GM12878 (cell line): ENCODE measurements around the gene ITGA3. TPM values are rescaled to one million over a fixed set of nuclear protein-coding genes. Genes with fewer than 3 reads are reported as not detected.

Source experiments
- ATAC-seq: fragments of 200-7000 bp; cut with Tn5 transposase; 3 replicates; pipeline ENCODE4 v1.9.1; 2020; ENCODE audit warnings: mild to moderate bottlenecking, moderate library complexity
- BruUV-seq: library from RNA; stranded (reverse); fragments of 400-500 nt; replicated peaks from 2 replicates; lab custom pipeline; 2021; lab: Mats Ljungman, UMichigan
- CTCF ChIA-PET: fragments of 300-600 bp; sonication (Branson Sonifier 250); formaldehyde crosslinking; extraction: SDS; loops from one replicate; lab custom pipeline; 2021; ENCODE audit warnings: inconsistent platforms; lab: Yijun Ruan, JAX
- POLR2A ChIA-PET: fragments of 350-600 bp; formaldehyde crosslinking; extraction: SDS; loops from one replicate; lab custom pipeline; 2021; ENCODE audit warnings: inconsistent platforms; lab: Charles Lee
- RAD21 ChIA-PET: fragments of 300-600 bp; sonication (Branson Sonifier 250); formaldehyde crosslinking; loops from one replicate; lab custom pipeline; 2023; ENCODE audit warnings: antibody characterized with exemption; ENCODE audit not compliant: unreplicated experiment; lab: Charles Lee
- SMC1A ChIA-PET: fragments of 300-600 bp; sonication (Branson Sonifier 250); formaldehyde crosslinking; loops from one replicate; lab custom pipeline; 2023; ENCODE audit not compliant: unreplicated experiment, uncharacterized antibody; lab: Charles Lee
- DNase-seq: peaks from one replicate; pipeline ENCODE4 v3.0.0-alpha.2; 2011; ENCODE audit warnings: low read depth, low spot score
- FAIRE-seq: peaks from 3 replicates; lab custom pipeline; 2011; peaks lifted over from hg19 to GRCh38; lab: Jason Lieb, UNC
- H2AFZ ChIP-seq: 2 replicates; pipeline ENCODE4 v1.6.0; 2011; ENCODE audit warnings: low read depth, low read length, control low read depth; ENCODE audit not compliant: control insufficient read depth
- H3K27ac ChIP-seq: 2 replicates; pipeline ENCODE4 v1.5.1; 2011; ENCODE audit warnings: control low read depth; ENCODE audit not compliant: control insufficient read depth, insufficient read depth
- H3K27me3 ChIP-seq, 2 experiments: replicated peaks in 1 of 2; 2 replicates each; pipeline versions ENCODE4 v1.6.0 to v1.6.1; 2011; ENCODE audit warnings: low read length in 1 of 2; ENCODE audit not compliant: control insufficient read depth in 2 of 2, insufficient read depth in 2 of 2
- H3K36me3 ChIP-seq, 2 experiments: 2 replicates each; pipeline ENCODE4 v1.5.1; 2011; ENCODE audit warnings: low read length in 1 of 2; ENCODE audit not compliant: control insufficient read depth in 2 of 2, insufficient read depth in 2 of 2
- H3K4me1 ChIP-seq: 2 replicates; pipeline ENCODE4 v1.6.1; 2011; ENCODE audit warnings: mild to moderate bottlenecking, low read length, moderate library complexity, mixed read lengths; ENCODE audit not compliant: control insufficient read depth, insufficient read depth
- H3K4me2 ChIP-seq: 2 replicates; pipeline ENCODE4 v1.6.0; 2011; ENCODE audit warnings: control low read depth; ENCODE audit not compliant: control insufficient read depth, insufficient read depth
- H3K4me3 ChIP-seq: fragments of 200-600 bp; sonication (generic); 2 replicates; pipeline ENCODE4 v1.5.1; 2016
- H3K79me2 ChIP-seq: 2 replicates; pipeline ENCODE4 v1.6.0; 2011; ENCODE audit warnings: low read length; ENCODE audit not compliant: control insufficient read depth, insufficient read depth
- H3K9ac ChIP-seq: 2 replicates; pipeline ENCODE4 v1.8.0; 2011; ENCODE audit warnings: low read length, control low read depth, mixed read lengths; ENCODE audit not compliant: control insufficient read depth, insufficient read depth
- H3K9me3 ChIP-seq: replicated peaks from 3 replicates; pipeline ENCODE4 v1.5.1; 2011; ENCODE audit warnings: mild to moderate bottlenecking, low read length; ENCODE audit not compliant: control insufficient read depth, insufficient read depth
- H4K20me1 ChIP-seq: 2 replicates; pipeline ENCODE4 v1.6.0; 2011; ENCODE audit not compliant: control insufficient read depth, insufficient read depth
- BHLHE40 ChIP-seq, 2 experiments: fragments of 450-650 bp in 1 of 2; IDR thresholded peaks; 2 replicates each; pipeline ENCODE4 v1.6.1; 2011 to 2017; ENCODE audit warnings: low read depth in 2 of 2, borderline replicate concordance in 1 of 2, improper control_type of control experiment in 1 of 2, low read length in 1 of 2, mild to moderate bottlenecking in 1 of 2
- CBFB ChIP-seq: IDR thresholded peaks from 2 replicates; pipeline ENCODE4 v1.6.1; 2016; ENCODE audit warnings: antibody characterized with exemption, low read depth
- EGR1 ChIP-seq, 2 experiments: IDR thresholded peaks; 1 replicate in 1 of 2; 2 replicates in 1 of 2; pipeline ENCODE4 v1.6.1; 2011 to 2012; ENCODE audit warnings: low read depth in 2 of 2, low read length in 2 of 2, borderline replicate concordance in 1 of 2, mild to moderate bottlenecking in 1 of 2, moderate library complexity in 1 of 2
- GABPA ChIP-seq: IDR thresholded peaks from 2 replicates; pipeline ENCODE4 v1.6.1; 2014; ENCODE audit warnings: antibody characterized with exemption, low read depth, mild to moderate bottlenecking, inconsistent platforms
- NFYB ChIP-seq: IDR thresholded peaks from 2 replicates; pipeline ENCODE4 v1.6.1; 2011; ENCODE audit warnings: low read depth, mild to moderate bottlenecking, low read length, improper control_type of control experiment, moderate library complexity; ENCODE audit not compliant: insufficient read depth
- SIX5 ChIP-seq: IDR thresholded peaks from 2 replicates; pipeline ENCODE4 v1.6.1; 2011; ENCODE audit warnings: mild to moderate bottlenecking, low read depth, low read length, moderate library complexity; ENCODE audit not compliant: severe bottlenecking
- SMARCA5 ChIP-seq: fragments of 450-650 bp; IDR thresholded peaks from 2 replicates; pipeline ENCODE4 v1.6.1; 2017; ENCODE audit warnings: mild to moderate bottlenecking
- SMC3 ChIP-seq: IDR thresholded peaks from 2 replicates; pipeline ENCODE4 v1.6.1; 2011; ENCODE audit warnings: low read length, improper control_type of control experiment, borderline replicate concordance
- TCF12 ChIP-seq: IDR thresholded peaks from 2 replicates; pipeline ENCODE4 v1.6.1; 2011; ENCODE audit warnings: low read depth, mild to moderate bottlenecking, low read length
- TCF3 ChIP-seq: IDR thresholded peaks from 2 replicates; pipeline ENCODE4 v1.6.1; 2012; ENCODE audit warnings: low read depth, mild to moderate bottlenecking, low read length, borderline replicate concordance; ENCODE audit not compliant: insufficient read depth
- WGBS: methylation state at CpG from one replicate; pipeline ENCODE4 v1.1.6; 2016; ENCODE audit warnings: low lambda C conversion rate; ENCODE audit not compliant: insufficient replicate concordance, insufficient coverage; ENCODE audit errors: missing lambda C conversion rate; 5-methylcytosine and 5-hydroxymethylcytosine counted together
- in situ Hi-C: fragments of 300-500 bp; cut with MboI; formaldehyde crosslinking; loops from 9 replicates; pipeline ENCODE4 v1.14.3; 2018; ENCODE audit warnings: mixed read lengths
- intact Hi-C: fragments of 100-400 bp; cut with micrococcal nuclease; formaldehyde crosslinking; loops from one replicate; pipeline ENCODE4 v1.14.2; 2022; ENCODE audit not compliant: unreplicated experiment
- polyA plus RNA-seq, 11 experiments: library from polyadenylated mRNA; depleted of rRNA in 4 of 11; unstranded in 6 of 11; stranded (reverse) in 5 of 11; fragments of >200 nt; fragmentation: Nextera tagmentation in 4 of 11; fragmentation: Illumina TruSeq in 1 of 11; extraction: Ambion mirVana in 4 of 11; extraction: Trizol in 1 of 11; gene quantifications; 1 replicate in 1 of 11; 2 replicates in 10 of 11; pipeline versions ENCODE4 v1.2.1 to v1.2.3, GENCODE V29; 2011 to 2016; ENCODE audit warnings: inconsistent platforms in 2 of 11, missing spikeins in 2 of 11, low read depth in 1 of 11
- total RNA-seq, 4 experiments: library from RNA; depleted of rRNA in 3 of 4; stranded (reverse); fragments of >200 nt in 3 of 4; fragmentation: Illumina TruSeq in 1 of 4; extraction: Trizol in 1 of 4; gene quantifications; 2 replicates each; pipeline versions ENCODE4 v1.2.1 to v1.2.3, GENCODE V29; 2013 to 2021
- TF ChIP-seq, protein P1 (sequence below): IDR thresholded peaks from 2 replicates; pipeline ENCODE4 v1.6.1; 2012; ENCODE audit warnings: low read depth, low read length, improper control_type of control experiment

ITGA3 gene
- total and polyA plus RNA-seq, 10 of the 15 experiments (the other 5 are each of a cell fraction or from before 2014, with no cell fraction given), result 0.29 to 13.4 (median 6.6) TPM

DNA sequence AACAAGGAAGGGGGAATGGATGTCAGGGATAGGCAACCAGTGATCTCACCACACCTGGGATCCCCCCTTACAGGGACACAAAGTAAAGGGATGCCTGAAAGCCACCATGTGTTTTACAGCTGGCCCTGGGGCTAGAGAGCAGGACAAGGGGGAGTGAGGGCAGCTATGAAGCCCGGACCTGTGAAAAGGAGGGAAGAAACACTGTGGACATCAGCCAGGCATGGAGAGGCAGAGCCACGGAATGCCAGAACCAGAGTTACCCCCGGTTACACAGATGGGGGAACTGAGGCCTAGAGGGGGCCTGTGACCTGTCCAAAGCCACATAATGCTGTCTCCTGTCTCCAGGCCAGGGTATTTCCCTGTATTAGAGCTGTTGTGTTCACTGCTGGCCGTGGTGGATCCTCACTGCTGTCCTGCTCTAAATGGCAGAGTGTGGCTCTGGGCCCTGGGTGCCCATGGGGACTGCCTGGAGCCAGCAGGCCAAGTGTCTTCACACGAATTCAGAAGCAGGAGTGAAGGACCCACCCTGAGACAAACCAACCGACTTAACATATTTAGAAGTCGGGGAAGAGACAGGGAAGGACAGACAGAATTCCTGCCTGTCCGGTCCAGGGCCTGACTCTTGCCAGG, 29.7 kb upstream of the ITGA3 start:
- WGBS, result 22% methylated on average over 8 of the region's 8 CpGs
- H3K4me3 ChIP-seq, result no peak overlapping the region
- no peaks in the 10 kb centered on the region for H3K4me1 ChIP-seq
- CTCF ChIA-PET, result interaction anchor here (0.7 to 9.7 kb wide), 10 partner anchors 9 to 89 kb away, joined by 3 to 118 read pairs (median 4); partner anchors contain the start of genes ITGA3 and PDK2
- H3K36me3 ChIP-seq, result no peaks in the 10 kb centered on the region
- TF ChIP-seq SMC3 (no peak), BHLHE40 (IDR thresholded peaks at IDR 0.05; ENCODE audit: borderline replicate concordance in 1 of 2, low read depth in 2 of 2, low read length in 1 of 2) (no peak), TCF3 (no peak), SMARCA5 (no peak), TCF12 (no peak), CBFB (no peak), SIX5 (no peak), GABPA (no peak), EGR1 (IDR thresholded peaks at IDR 0.05; ENCODE audit: borderline replicate concordance in 1 of 2, low read depth in 2 of 2, low read length in 2 of 2) (no peak), NFYB (no peak)
- TF ChIP-seq, protein P1, sequence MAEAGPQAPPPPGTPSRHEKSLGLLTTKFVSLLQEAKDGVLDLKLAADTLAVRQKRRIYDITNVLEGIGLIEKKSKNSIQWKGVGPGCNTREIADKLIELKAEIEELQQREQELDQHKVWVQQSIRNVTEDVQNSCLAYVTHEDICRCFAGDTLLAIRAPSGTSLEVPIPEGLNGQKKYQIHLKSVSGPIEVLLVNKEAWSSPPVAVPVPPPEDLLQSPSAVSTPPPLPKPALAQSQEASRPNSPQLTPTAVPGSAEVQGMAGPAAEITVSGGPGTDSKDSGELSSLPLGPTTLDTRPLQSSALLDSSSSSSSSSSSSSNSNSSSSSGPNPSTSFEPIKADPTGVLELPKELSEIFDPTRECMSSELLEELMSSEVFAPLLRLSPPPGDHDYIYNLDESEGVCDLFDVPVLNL, result no peak
- TF ChIP-seq, all 136 proteins: peak for 0
- Histone ChIP-seq H4K20me1 (no peaks in the 10 kb centered on the region), H3K9me3 (no peaks in the 10 kb centered on the region; the same call in 2 of the 3 replicates), H3K27me3 (peaks cover 0 to 2% of the 10 kb centered on the region in 2 experiments; a peak in 3 of 4 replicates), H3K4me2 (no peak overlapping the region), H3K9ac (no peak overlapping the region), H3K27ac (no peak overlapping the region), H3K79me2 (no peaks in the 10 kb centered on the region), H2AFZ (no peak overlapping the region)
- FAIRE-seq (no peak), DNase-seq (no peak), ATAC-seq (no peak)
- POLR2A ChIA-PET, result no interaction called here
- RAD21 ChIA-PET, result interaction anchor here (2.7 kb wide), 1 partner anchor 61 kb away, joined by 16 read pairs; no protein-coding TSS in a partner anchor
- in situ Hi-C loops (loop anchor here (5.0 kb wide), 1 partner anchor 66 kb away; no protein-coding TSS in a partner anchor), intact Hi-C loops (loop anchor here (1.0 kb wide), 1 partner anchor 61 kb away; no protein-coding TSS in a partner anchor)
- SMC1A ChIA-PET, result interaction anchor here (0.7 to 2.0 kb wide), 6 partner anchors 14 to 64 kb away, joined by 3 to 7 read pairs (median 3); no protein-coding TSS in a partner anchor
- BruUV-seq, result no TSS peak
